ENCODE results near the gene ABHD2.
"Not testable (repeated sequence)": the region's sequence is repeated elsewhere in the genome, so short reads cannot be mapped to it uniquely, and the experiment has no call there.

Gene ABHD2

DNA sequence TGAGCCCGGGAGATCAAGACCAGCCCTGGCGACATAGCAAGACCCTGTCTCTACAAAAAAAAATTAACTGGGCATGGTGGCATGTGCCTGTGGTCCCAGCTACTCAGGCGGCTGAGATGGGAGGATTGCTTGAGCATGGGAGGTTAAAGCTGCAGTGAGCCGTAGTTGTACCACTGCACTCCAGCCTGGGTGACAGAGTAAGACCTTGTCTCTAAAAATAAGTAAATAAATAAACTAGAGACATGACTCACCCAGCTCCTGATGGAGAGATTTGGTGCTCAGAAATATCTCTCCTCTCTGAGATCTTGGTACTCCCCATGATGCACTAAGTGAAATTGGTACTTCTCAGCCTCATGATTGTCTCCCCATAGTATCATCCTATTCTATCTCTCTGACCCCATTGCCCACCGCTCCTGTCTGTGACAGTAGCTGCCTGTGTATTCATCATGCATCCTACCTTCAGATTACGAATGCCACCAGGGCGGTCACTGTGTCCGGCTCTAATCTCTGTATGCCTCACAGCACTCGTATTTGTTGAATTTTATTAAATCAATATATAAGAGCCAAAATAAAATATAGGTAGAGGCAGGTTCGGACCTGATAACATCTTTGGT lies 50.9 kb downstream of the ABHD2 start:
- Histone ChIP-seq H3K36me3 (ENCODE audit: control insufficient read depth, insufficient read depth, low read length) (no peaks in the 10 kb centered on the region), H3K9me3 (ENCODE audit: control insufficient read depth, low read length) (no peaks in the 10 kb centered on the region), H3K27me3 (ENCODE audit: control insufficient read depth, insufficient read depth, low read length, poor library complexity, severe bottlenecking) (no peaks in the 10 kb centered on the region), H3K4me3 (ENCODE audit: insufficient read depth, low read depth, low read length) (no peak overlapping the region), H3K4me1 (ENCODE audit: control insufficient read depth, insufficient read depth, low read length) (peaks cover 4% of the 10 kb centered on the region), H3K27ac (ENCODE audit: insufficient read depth, low read depth, low read length, poor library complexity, severe bottlenecking) (no peak overlapping the region)
- WGBS, 2 experiments: 91 to 93% methylated on average over 9 to 10 of the region's 10 CpGs

DNA sequence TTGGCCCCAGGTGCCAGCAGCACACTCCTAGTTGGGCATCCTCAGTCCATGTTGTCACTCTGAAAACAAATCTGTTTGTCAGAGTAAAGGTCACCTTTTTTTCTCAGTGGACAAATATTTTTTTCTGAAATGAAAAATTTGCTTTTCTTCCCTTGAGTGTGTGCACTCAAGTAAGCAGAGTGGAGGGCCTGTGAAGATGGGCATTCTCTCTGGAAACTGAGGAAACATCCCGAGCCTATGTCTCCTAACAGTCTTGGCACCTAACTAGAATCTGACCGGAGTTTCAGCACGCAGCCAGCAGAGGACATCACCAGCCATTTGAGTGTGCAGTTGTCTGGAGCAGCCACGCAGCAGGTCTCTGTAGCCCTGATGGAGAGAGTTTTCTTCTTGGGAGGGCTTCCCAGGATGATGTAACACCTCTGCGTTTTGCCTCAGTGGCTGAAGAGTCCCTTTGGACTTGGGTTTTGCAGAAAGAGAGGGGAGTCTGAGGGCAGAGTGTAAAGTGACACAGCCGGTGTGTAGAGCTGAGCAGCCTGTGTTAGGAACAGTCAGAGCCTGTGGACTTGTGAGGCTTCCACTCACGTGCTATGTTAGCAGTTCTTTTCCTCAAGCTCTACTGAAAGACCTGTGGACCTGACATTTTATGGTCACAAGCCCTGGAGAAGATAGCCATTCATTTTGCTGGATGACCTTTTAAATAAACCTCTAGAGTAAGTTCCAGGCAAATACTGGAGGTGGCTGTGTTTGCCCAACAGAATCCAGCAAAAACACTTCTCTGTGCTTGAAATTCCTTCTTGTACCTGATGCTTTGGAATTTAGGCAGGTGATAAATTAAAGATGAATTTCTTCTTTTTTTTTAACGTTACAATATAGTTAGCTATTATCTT lies 51.6 kb downstream of the ABHD2 start:
- peaks cover 4% of the 10 kb centered on the region for H3K4me1 ChIP-seq (ENCODE audit: control insufficient read depth, insufficient read depth, low read length)
- no peaks in the 10 kb centered on the region for H3K27me3 ChIP-seq (ENCODE audit: control insufficient read depth, insufficient read depth, low read length, poor library complexity, severe bottlenecking)
- H3K36me3 ChIP-seq (ENCODE audit: control insufficient read depth, insufficient read depth, low read length): no peaks in the 10 kb centered on the region
- no peak overlapping the region for H3K4me3 ChIP-seq (ENCODE audit: insufficient read depth, low read depth, low read length)
- no peaks in the 10 kb centered on the region for H3K9me3 ChIP-seq (ENCODE audit: control insufficient read depth, low read length)
- 85 to 86% methylated on average over 7 of the region's 8 CpGs for WGBS, 2 experiments
- no peak overlapping the region for H3K27ac ChIP-seq (ENCODE audit: insufficient read depth, low read depth, low read length, poor library complexity, severe bottlenecking)

DNA sequence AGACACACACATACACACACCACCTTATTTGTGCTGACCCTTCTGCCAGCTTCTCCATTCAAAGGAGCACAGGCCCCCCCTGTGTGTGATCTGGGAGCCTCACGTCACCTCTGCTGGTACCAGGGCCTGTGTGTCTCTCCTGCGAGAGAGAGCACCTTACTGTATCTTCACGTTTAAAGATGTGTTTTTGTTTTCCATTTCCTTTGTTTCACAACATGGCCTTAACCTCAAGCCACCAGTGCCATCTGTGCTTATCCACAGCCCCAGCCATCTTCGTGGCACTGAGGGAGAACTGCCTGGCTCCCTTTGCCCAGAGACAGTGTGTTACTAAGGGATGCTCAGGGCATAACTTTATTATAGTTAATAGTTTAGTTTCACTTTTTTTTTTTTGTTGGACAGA lies 52.3 kb downstream of the ABHD2 start:
- no peaks in the 10 kb centered on the region for H3K36me3 ChIP-seq (ENCODE audit: control insufficient read depth, insufficient read depth, low read length)
- peaks cover 4% of the 10 kb centered on the region for H3K4me1 ChIP-seq (ENCODE audit: control insufficient read depth, insufficient read depth, low read length)
- H3K4me3 ChIP-seq (ENCODE audit: insufficient read depth, low read depth, low read length): no peak overlapping the region
- 78 to 80% methylated on average over 4 of the region's 4 CpGs for WGBS, 2 experiments
- no peaks in the 10 kb centered on the region for H3K27me3 ChIP-seq (ENCODE audit: control insufficient read depth, insufficient read depth, low read length, poor library complexity, severe bottlenecking)
- H3K9me3 ChIP-seq (ENCODE audit: control insufficient read depth, low read length): no peaks in the 10 kb centered on the region
- no peak overlapping the region for H3K27ac ChIP-seq (ENCODE audit: insufficient read depth, low read depth, low read length, poor library complexity, severe bottlenecking)

GRCh38 chr15:89141159-89141558 lies 52.9 kb downstream of the ABHD2 start:
- H3K4me1 ChIP-seq (ENCODE audit: control insufficient read depth, insufficient read depth, low read length): not testable (repeated sequence)
- 91 to 96% methylated on average over 10 of the region's 10 CpGs for WGBS, 2 experiments

GRCh38 chr15:89141885-89142284 lies 53.6 kb downstream of the ABHD2 start:
- no peaks in the 10 kb centered on the region for H3K36me3 ChIP-seq (ENCODE audit: control insufficient read depth, insufficient read depth, low read length)
- H3K4me3 ChIP-seq (ENCODE audit: insufficient read depth, low read depth, low read length): no peak overlapping the region
- H3K27ac ChIP-seq (ENCODE audit: insufficient read depth, low read depth, low read length, poor library complexity, severe bottlenecking): no peak overlapping the region
- no peaks in the 10 kb centered on the region for H3K27me3 ChIP-seq (ENCODE audit: control insufficient read depth, insufficient read depth, low read length, poor library complexity, severe bottlenecking)
- H3K4me1 ChIP-seq (ENCODE audit: control insufficient read depth, insufficient read depth, low read length): peaks cover 4% of the 10 kb centered on the region
- H3K9me3 ChIP-seq (ENCODE audit: control insufficient read depth, low read length): no peaks in the 10 kb centered on the region
- 36 to 77% methylated on average over 1 to 2 of the region's 2 CpGs for WGBS, 2 experiments

More at GRCh38 chr15:89141159-89141558, 52.9 kb downstream of the ABHD2 start:
- H3K36me3 ChIP-seq (ENCODE audit: control insufficient read depth, insufficient read depth, low read length); H3K4me3 ChIP-seq (ENCODE audit: insufficient read depth, low read depth, low read length); H3K27me3 ChIP-seq (ENCODE audit: control insufficient read depth, insufficient read depth, low read length, poor library complexity, severe bottlenecking); H3K27ac ChIP-seq (ENCODE audit: insufficient read depth, low read depth, low read length, poor library complexity, severe bottlenecking); H3K9me3 ChIP-seq (ENCODE audit: control insufficient read depth, low read length): not testable (repeated sequence)

DNA sequence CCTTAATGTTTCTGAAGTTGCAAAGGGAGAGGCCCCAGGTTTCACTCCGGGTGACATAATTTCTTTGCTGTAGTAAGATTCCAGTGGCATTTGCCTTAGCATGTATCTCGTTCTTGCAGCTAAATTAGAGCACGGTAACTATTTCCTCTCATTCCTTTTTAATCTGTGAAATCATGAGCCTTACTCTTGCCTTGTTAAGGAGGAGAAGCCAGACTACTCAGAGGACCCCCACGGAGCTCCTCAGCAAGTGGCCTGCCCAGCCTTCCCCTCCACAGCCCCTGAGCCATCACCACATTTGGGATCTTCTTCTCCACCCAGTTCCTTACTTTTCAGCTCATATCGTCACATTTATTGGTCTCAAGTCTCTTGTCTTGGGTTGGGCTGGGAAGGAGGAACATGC lies 54.2 kb downstream of the ABHD2 start:
- no peak overlapping the region for H3K4me3 ChIP-seq (ENCODE audit: insufficient read depth, low read depth, low read length)
- H3K9me3 ChIP-seq (ENCODE audit: control insufficient read depth, low read length): no peaks in the 10 kb centered on the region
- H3K27me3 ChIP-seq (ENCODE audit: control insufficient read depth, insufficient read depth, low read length, poor library complexity, severe bottlenecking): no peaks in the 10 kb centered on the region
- peaks cover 4% of the 10 kb centered on the region for H3K4me1 ChIP-seq (ENCODE audit: control insufficient read depth, insufficient read depth, low read length)
- no peaks in the 10 kb centered on the region for H3K36me3 ChIP-seq (ENCODE audit: control insufficient read depth, insufficient read depth, low read length)
- WGBS, 2 experiments: 80 to 84% methylated on average over 5 of the region's 5 CpGs
- H3K27ac ChIP-seq (ENCODE audit: insufficient read depth, low read depth, low read length, poor library complexity, severe bottlenecking): no peak overlapping the region

- no peak overlapping the region for H3K27ac ChIP-seq (ENCODE audit: insufficient read depth, low read depth, low read length, poor library complexity, severe bottlenecking)
- 94% methylated on average over 5 to 6 of the region's 6 CpGs for WGBS, 2 experiments
- H3K4me3 ChIP-seq (ENCODE audit: insufficient read depth, low read depth, low read length): no peak overlapping the region
- H3K36me3 ChIP-seq (ENCODE audit: control insufficient read depth, insufficient read depth, low read length): no peaks in the 10 kb centered on the region
- peaks cover 4% of the 10 kb centered on the region for H3K4me1 ChIP-seq (ENCODE audit: control insufficient read depth, insufficient read depth, low read length)
- H3K9me3 ChIP-seq (ENCODE audit: control insufficient read depth, low read length): no peaks in the 10 kb centered on the region
- H3K27me3 ChIP-seq (ENCODE audit: control insufficient read depth, insufficient read depth, low read length, poor library complexity, severe bottlenecking): no peaks in the 10 kb centered on the region
Measured at GRCh38 chr15:89143503-89144162, 55.4 kb downstream of the ABHD2 start.

DNA sequence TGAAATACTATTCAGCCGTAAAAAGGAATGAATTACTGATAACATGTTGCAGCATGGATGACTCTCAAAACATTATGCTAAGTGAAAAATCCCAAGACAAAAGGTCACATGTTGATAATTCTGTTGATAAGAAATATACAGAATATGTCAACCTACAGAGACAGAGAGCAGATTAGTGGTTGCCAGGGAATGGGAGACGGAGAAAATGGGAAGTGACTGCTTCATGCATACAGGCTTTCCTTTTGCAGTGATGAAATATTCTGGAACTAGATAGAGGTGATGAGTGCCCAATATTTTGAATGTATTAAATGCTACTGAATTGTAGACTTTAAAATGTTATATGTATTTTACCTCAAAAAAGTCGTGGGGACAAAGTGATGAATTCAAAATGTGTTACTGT lies 56.2 kb downstream of the ABHD2 start:
- Histone ChIP-seq H3K4me1 (ENCODE audit: control insufficient read depth, insufficient read depth, low read length) (peaks cover 4% of the 10 kb centered on the region), H3K36me3 (ENCODE audit: control insufficient read depth, insufficient read depth, low read length) (no peaks in the 10 kb centered on the region), H3K9me3 (ENCODE audit: control insufficient read depth, low read length) (no peaks in the 10 kb centered on the region), H3K4me3 (ENCODE audit: insufficient read depth, low read depth, low read length) (no peak overlapping the region), H3K27me3 (ENCODE audit: control insufficient read depth, insufficient read depth, low read length, poor library complexity, severe bottlenecking) (no peaks in the 10 kb centered on the region), H3K27ac (ENCODE audit: insufficient read depth, low read depth, low read length, poor library complexity, severe bottlenecking) (no peak overlapping the region)
- 96 to 100% methylated on average over 2 to 3 of the region's 3 CpGs for WGBS, 2 experiments

GRCh38 chr15:89146366-89146765 lies 58.1 kb downstream of the ABHD2 start:
- Histone ChIP-seq H3K36me3 (ENCODE audit: control insufficient read depth, insufficient read depth, low read length) (no peaks in the 10 kb centered on the region), H3K27ac (ENCODE audit: insufficient read depth, low read depth, low read length, poor library complexity, severe bottlenecking) (no peak overlapping the region), H3K9me3 (ENCODE audit: control insufficient read depth, low read length) (no peaks in the 10 kb centered on the region), H3K4me3 (ENCODE audit: insufficient read depth, low read depth, low read length) (no peak overlapping the region), H3K4me1 (ENCODE audit: control insufficient read depth, insufficient read depth, low read length) (peaks cover 4% of the 10 kb centered on the region), H3K27me3 (ENCODE audit: control insufficient read depth, insufficient read depth, low read length, poor library complexity, severe bottlenecking) (no peaks in the 10 kb centered on the region)
- 80 to 96% methylated on average over 5 of the region's 5 CpGs for WGBS, 2 experiments

DNA sequence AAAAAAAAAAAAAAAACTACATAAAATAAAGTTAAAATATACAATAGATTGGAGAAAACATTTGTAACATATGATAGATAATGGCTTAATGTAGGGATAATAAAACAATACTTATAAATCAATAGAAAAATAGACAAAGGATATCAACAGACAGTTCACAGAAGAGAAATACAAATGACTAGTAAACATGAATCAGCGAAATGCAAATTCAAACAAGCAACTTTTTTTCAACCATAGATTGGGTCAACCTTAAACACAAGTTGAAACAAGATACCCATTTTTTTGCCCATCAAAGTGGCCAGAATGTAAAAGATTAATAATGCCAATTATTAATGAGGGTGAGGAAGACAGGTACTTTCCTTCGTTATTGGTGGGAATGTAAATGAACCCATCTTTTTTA lies 59.9 kb downstream of the ABHD2 start:
- no peak overlapping the region for H3K27ac ChIP-seq (ENCODE audit: insufficient read depth, low read depth, low read length, poor library complexity, severe bottlenecking)
- no peaks in the 10 kb centered on the region for H3K4me1 ChIP-seq (ENCODE audit: control insufficient read depth, insufficient read depth, low read length)
- no peaks in the 10 kb centered on the region for H3K27me3 ChIP-seq (ENCODE audit: control insufficient read depth, insufficient read depth, low read length, poor library complexity, severe bottlenecking)
- 89 to 95% methylated on average over 2 of the region's 2 CpGs for WGBS, 2 experiments
- peaks cover 5% of the 10 kb centered on the region for H3K36me3 ChIP-seq (ENCODE audit: control insufficient read depth, insufficient read depth, low read length)
- H3K9me3 ChIP-seq (ENCODE audit: control insufficient read depth, low read length): no peaks in the 10 kb centered on the region
- no peak overlapping the region for H3K4me3 ChIP-seq (ENCODE audit: insufficient read depth, low read depth, low read length)

Data from ectodermal cell (in vitro differentiated cells).